Common myeloid progenitor, CD34-positive (primary cell): Measurements from ENCODE around the gene SDCBP2.

ENCODE experiments used
- CTCF ChIA-PET: fragments of 350-600 bp; sonication (Branson Sonifier 250); formaldehyde crosslinking; loops from one replicate; lab custom pipeline; 2021; ENCODE audit warnings: antibody characterized with exemption; lab: Charles Lee
- POLR2A ChIA-PET: fragments of 350-600 bp; sonication (Branson Sonifier 250); formaldehyde crosslinking; loops from one replicate; lab custom pipeline; 2021; ENCODE audit warnings: antibody characterized with exemption; lab: Charles Lee
- DNase-seq, 3 donors: peaks; one replicate each; pipeline versions ENCODE4 v3.0.0 to v3.0.0-alpha.2; 2013
- H3K27ac ChIP-seq, 2 experiments: 1 replicate in 1 of 2; 2 replicates in 1 of 2; pipeline ENCODE4 v1.7.0; 2013; ENCODE audit warnings: inconsistent platforms in 2 of 2, low read length in 2 of 2, mild to moderate bottlenecking in 2 of 2, low read depth in 1 of 2, moderate library complexity in 1 of 2; ENCODE audit not compliant: severe bottlenecking in 2 of 2, insufficient read depth in 1 of 2, poor library complexity in 1 of 2
- H3K27me3 ChIP-seq, 5 experiments: replicated peaks in 2 of 5; 1 replicate in 3 of 5; 2 replicates in 2 of 5; pipeline versions ENCODE4 v1.6.1 to v1.7.0; 2013; ENCODE audit warnings: low read length in 4 of 5, mild to moderate bottlenecking in 2 of 5, moderate library complexity in 2 of 5, inconsistent platforms in 1 of 5; ENCODE audit not compliant: insufficient read depth in 5 of 5, control insufficient read depth in 4 of 5
- H3K36me3 ChIP-seq, 4 experiments: 1 replicate in 2 of 4; 2 replicates in 2 of 4; pipeline versions ENCODE4 v1.6.1 to v1.7.0; 2013; ENCODE audit warnings: low read length in 3 of 4, control low read depth in 1 of 4, mild to moderate bottlenecking in 1 of 4; ENCODE audit not compliant: control insufficient read depth in 4 of 4, insufficient read depth in 4 of 4
- H3K4me1 ChIP-seq, 4 experiments: 1 replicate in 3 of 4; 2 replicates in 1 of 4; pipeline versions ENCODE4 v1.6.1 to v1.7.1; 2013; ENCODE audit warnings: low read length in 3 of 4, mild to moderate bottlenecking in 3 of 4, control low read depth in 1 of 4, inconsistent platforms in 1 of 4, moderate library complexity in 1 of 4; ENCODE audit not compliant: control insufficient read depth in 4 of 4, insufficient read depth in 4 of 4; ENCODE audit errors: control extremely low read depth in 1 of 4
- H3K4me3 ChIP-seq, 7 experiments: 1 replicate in 4 of 7; 2 replicates in 3 of 7; pipeline versions ENCODE4 v1.5.1 to v1.7.0; 2013; ENCODE audit warnings: mild to moderate bottlenecking in 7 of 7, low read length in 6 of 7, moderate library complexity in 6 of 7, inconsistent platforms in 2 of 7, low read depth in 2 of 7, control low read depth in 1 of 7; ENCODE audit not compliant: insufficient read depth in 4 of 7, control insufficient read depth in 1 of 7; ENCODE audit errors: extremely low read depth in 1 of 7
- H3K9me3 ChIP-seq, 5 experiments: 1 replicate in 4 of 5; 2 replicates in 1 of 5; pipeline versions ENCODE4 v1.6.1 to v1.7.1; 2013; ENCODE audit warnings: low read length in 4 of 5, mild to moderate bottlenecking in 2 of 5, inconsistent platforms in 1 of 5, low read depth in 1 of 5, moderate library complexity in 1 of 5; ENCODE audit not compliant: control insufficient read depth in 4 of 5, insufficient read depth in 2 of 5; ENCODE audit errors: control extremely low read depth in 1 of 5
- WGBS: methylation state at CpG from one replicate; pipeline ENCODE4 v1.1.5; 2013; ENCODE audit not compliant: insufficient coverage; 5-methylcytosine and 5-hydroxymethylcytosine counted together

The SDCBP2 gene

GRCh38 chr20:1299522-1299921, 29.4 kb downstream of the SDCBP2 start:
- ChIA-PET POLR2A (no interaction called here), CTCF (interaction anchor here (1.1 to 1.9 kb wide), 2 partner anchors 9 to 27 kb away, joined by 3 to 5 read pairs; no protein-coding TSS in a partner anchor)
- 91% methylated on average over 8 of the region's 9 CpGs for WGBS
- peak; percentile 20 to 46 (median 35) for DNase-seq
- H3K27ac ChIP-seq = no peak overlapping the region
- H3K27me3 ChIP-seq = no peaks in the 10 kb centered on the region
- H3K9me3 ChIP-seq = no peaks in the 10 kb centered on the region
- no peak overlapping the region for H3K4me3 ChIP-seq
- H3K4me1 ChIP-seq = peaks cover 0 to 14% (median 10%) of the 10 kb centered on the region in 4 experiments
- H3K36me3 ChIP-seq = no peaks in the 10 kb centered on the region

- POLR2A ChIA-PET = no interaction called here
- 100% methylated on average over 4 of the region's 10 CpGs for WGBS
- no peak overlapping the region for H3K27ac ChIP-seq
These were observed 29.9 kb downstream of the SDCBP2 start for GRCh38 chr20:1298888-1299511.

GRCh38 chr20:1298166-1298565, 30.8 kb downstream of the SDCBP2 start:
- H3K36me3 ChIP-seq = no peaks in the 10 kb centered on the region
- no peaks in the 10 kb centered on the region for H3K27me3 ChIP-seq
- H3K4me3 ChIP-seq = no peak overlapping the region
- WGBS = 98% methylated on average over 5 of the region's 5 CpGs
- POLR2A ChIA-PET = no interaction called here
- H3K9me3 ChIP-seq = no peaks in the 10 kb centered on the region
- no peak for DNase-seq
- peaks cover 0 to 14% (median 10%) of the 10 kb centered on the region in 4 experiments for H3K4me1 ChIP-seq
- CTCF ChIA-PET = interaction anchor here (1.3 to 1.9 kb wide), 3 partner anchors 16 to 26 kb away, joined by 3 to 5 read pairs (median 5); no protein-coding TSS in a partner anchor
- no peak overlapping the region for H3K27ac ChIP-seq

More at GRCh38 chr20:1298888-1299511, 29.9 kb downstream of the SDCBP2 start:
- no peak overlapping the region for H3K4me3 ChIP-seq
- H3K4me1 ChIP-seq = peaks cover 0 to 14% (median 10%) of the 10 kb centered on the region in 4 experiments
- H3K9me3 ChIP-seq = no peaks in the 10 kb centered on the region
- CTCF ChIA-PET = interaction anchor here (0.6 to 1.9 kb wide), 5 partner anchors 8 to 304 kb away, joined by 3 to 5 read pairs (median 3); no protein-coding TSS in a partner anchor
- H3K27me3 ChIP-seq = no peaks in the 10 kb centered on the region
- no peaks in the 10 kb centered on the region for H3K36me3 ChIP-seq
- DNase-seq = no peak

DNA sequence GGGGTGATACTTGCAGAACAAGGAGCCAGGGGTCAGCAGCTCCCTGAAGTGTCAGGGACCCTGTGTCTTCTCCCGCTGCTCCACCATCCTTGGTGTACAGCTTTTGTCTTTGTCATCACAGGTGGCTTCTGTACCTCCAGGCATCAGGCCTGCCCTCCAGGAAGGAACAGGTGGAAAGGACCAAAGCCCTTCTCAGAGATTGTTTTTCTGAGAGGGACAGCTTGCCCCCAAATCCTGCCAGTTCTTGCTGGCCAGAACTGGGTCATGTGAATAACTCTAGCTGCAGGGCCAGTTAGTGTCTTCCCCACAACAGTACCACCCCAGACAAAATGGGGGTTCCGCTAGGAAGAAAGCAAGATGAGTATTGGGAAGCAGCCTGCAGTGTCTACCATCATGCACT, 31.5 kb downstream of the SDCBP2 start:
- no peaks in the 10 kb centered on the region for H3K9me3 ChIP-seq
- no peaks in the 10 kb centered on the region for H3K36me3 ChIP-seq
- no peaks in the 10 kb centered on the region for H3K27me3 ChIP-seq
- WGBS = 93% methylated on average over 2 of the region's 2 CpGs
- ChIA-PET CTCF (interaction anchor here (1.3 to 1.9 kb wide), 3 partner anchors 17 to 25 kb away, joined by 3 to 5 read pairs (median 5); no protein-coding TSS in a partner anchor), POLR2A (no interaction called here)
- H3K4me1 ChIP-seq = peaks cover 0 to 14% (median 10%) of the 10 kb centered on the region in 4 experiments
- H3K4me3 ChIP-seq = no peak overlapping the region
- DNase-seq = no peak
- no peak overlapping the region for H3K27ac ChIP-seq

DNA sequence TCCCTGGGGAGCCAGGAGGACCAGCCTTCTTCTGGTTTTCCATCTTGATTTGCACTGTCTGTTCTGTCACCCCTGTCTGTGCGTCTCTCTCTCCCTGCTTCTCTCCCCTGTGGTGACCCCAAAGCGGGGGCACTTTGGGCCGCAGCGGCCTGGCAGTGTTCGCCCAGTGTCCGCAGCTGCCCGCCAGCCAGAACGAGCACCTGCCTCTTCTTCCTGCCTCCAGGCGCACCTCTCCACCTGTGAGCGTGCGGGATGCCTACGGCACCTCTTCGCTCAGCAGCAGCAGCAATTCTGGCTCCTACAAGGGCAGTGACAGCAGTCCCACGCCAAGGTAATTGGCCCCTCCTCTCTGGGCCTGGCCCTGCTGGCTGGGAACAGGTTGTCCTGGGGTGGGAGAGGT, 32.0 kb downstream of the SDCBP2 start:
- no peaks in the 10 kb centered on the region for H3K9me3 ChIP-seq
- no peak overlapping the region for H3K27ac ChIP-seq
- no peaks in the 10 kb centered on the region for H3K27me3 ChIP-seq
- no peak for DNase-seq
- ChIA-PET POLR2A (no interaction called here), CTCF (interaction anchor here (1.3 kb wide), 1 partner anchor 17 kb away, joined by 3 read pairs; no protein-coding TSS in a partner anchor)
- H3K36me3 ChIP-seq = no peaks in the 10 kb centered on the region
- H3K4me3 ChIP-seq = no peak overlapping the region
- peaks cover 0 to 14% (median 10%) of the 10 kb centered on the region in 4 experiments for H3K4me1 ChIP-seq
- 97% methylated on average over 13 of the region's 14 CpGs for WGBS

GRCh38 chr20:1296117-1296610, 32.8 kb downstream of the SDCBP2 start:
- no peak overlapping the region for H3K27ac ChIP-seq
- H3K27me3 ChIP-seq = no peaks in the 10 kb centered on the region
- DNase-seq = no peak
- POLR2A ChIA-PET = no interaction called here
- H3K4me1 ChIP-seq = peaks cover 0 to 13% (median 9%) of the 10 kb centered on the region in 4 experiments
- CTCF ChIA-PET = no interaction called here
- no peaks in the 10 kb centered on the region for H3K9me3 ChIP-seq
- no peak overlapping the region for H3K4me3 ChIP-seq
- 98% methylated on average over 14 of the region's 20 CpGs for WGBS
- H3K36me3 ChIP-seq = no peaks in the 10 kb centered on the region

- H3K27me3 ChIP-seq = no peaks in the 10 kb centered on the region
- no peak overlapping the region for H3K4me3 ChIP-seq
- H3K9me3 ChIP-seq = no peaks in the 10 kb centered on the region
- H3K27ac ChIP-seq = no peak overlapping the region
- DNase-seq = no peak
- H3K4me1 ChIP-seq = peaks cover 0 to 5% (median 1%) of the 10 kb centered on the region in 4 experiments
- no peaks in the 10 kb centered on the region for H3K36me3 ChIP-seq
- 96% methylated on average over 15 of the region's 20 CpGs for WGBS
- CTCF ChIA-PET = no interaction called here
- POLR2A ChIA-PET = no interaction called here
These were observed 33.5 kb downstream of the SDCBP2 start for GRCh38 chr20:1295276-1295930.
